Measurements from ENCODE around the gene TSSK2.
A peak's percentile ranks its signal among the peaks of the same experiment; 100 is the strongest.

TSSK2 gene

DNA sequence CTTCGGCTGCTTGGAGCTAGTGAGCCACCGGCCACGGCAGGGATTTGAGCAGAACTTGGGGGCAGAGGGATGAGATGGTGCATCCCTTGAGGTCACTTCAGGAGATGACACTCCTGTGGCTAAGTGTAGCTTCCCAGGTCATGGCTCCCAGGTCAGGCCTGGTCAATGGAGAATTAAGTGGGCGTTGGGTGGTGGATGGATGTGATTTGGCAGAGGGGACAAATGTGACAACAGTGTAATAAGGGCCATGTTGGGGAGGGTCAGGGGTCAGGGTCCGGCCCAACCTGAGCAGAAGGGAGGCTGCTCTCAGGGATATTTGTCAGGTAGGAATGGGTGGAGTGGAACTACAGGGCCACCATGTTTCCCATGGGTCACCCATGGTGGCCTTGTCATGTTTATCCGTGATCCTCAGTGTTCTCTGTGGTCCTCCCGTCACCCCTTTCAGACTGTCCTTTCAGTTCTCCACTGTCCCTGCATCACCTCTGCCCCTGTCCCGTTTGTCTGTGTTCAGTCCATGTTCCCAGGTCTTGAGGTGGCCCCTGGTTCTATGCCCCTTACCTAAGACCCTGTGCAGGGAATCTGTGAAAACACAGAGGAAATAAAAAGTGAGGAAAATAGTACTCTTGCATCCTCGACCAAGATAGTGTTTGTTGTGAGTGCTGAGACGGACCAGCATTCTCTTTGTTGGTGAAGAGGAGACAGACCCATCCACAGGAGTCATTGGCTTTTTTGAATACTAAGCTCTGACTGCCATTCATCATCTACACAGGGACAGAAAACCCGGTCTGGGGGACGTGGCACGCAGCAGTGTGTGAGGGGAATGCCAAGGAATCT, 41.3 kb downstream of the TSSK2 start:
- DNase-seq, result no peak

DNA sequence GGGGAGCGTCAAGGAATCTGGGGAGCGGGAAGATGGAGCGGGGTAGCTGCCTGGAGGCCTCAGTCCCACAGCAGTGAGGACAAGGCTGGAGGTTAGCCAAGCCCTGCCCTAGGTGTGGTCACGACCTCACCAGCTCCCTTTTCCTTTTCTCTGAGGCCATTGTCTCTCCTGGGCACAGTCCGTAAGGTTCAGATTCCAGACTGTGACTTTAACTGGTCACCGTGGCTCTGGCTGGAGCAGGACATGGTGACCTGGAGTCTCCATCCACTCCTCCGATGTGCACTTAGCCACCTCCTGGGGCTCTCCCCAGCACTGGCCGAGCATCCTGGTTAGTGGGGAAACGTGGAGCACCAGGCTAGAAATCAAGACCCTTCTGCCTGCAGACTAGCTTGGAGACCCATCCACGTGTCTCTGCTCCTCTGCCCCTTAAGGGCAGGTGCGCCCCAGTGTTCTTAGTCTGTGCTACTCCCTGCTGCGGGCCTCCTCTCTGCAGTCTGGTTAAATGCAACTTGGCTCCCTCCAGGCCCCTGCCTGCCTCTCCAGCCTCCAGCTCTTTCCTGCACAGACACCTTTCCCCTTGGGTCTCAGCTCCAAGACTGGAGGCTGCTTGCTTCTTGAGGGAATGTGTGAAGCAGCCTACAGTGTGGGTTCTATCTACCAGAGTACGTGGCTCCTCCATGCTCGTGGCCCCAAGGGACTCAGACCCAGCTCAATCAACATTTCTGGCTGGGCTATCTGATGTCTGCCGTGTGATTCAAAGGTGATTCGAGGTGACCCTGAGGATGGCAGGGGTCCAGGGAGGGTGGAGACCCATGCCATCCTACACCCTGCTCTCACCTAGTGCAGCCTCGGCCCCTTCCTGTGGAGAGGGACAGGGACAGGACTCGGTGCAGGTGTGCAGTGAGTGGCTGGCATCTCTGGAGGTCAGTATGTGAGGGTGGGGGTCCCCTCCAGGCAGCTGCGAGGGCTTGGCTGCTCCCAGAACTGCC, 42.2 kb downstream of the TSSK2 start:
- DNase-seq, result no peak

DNA sequence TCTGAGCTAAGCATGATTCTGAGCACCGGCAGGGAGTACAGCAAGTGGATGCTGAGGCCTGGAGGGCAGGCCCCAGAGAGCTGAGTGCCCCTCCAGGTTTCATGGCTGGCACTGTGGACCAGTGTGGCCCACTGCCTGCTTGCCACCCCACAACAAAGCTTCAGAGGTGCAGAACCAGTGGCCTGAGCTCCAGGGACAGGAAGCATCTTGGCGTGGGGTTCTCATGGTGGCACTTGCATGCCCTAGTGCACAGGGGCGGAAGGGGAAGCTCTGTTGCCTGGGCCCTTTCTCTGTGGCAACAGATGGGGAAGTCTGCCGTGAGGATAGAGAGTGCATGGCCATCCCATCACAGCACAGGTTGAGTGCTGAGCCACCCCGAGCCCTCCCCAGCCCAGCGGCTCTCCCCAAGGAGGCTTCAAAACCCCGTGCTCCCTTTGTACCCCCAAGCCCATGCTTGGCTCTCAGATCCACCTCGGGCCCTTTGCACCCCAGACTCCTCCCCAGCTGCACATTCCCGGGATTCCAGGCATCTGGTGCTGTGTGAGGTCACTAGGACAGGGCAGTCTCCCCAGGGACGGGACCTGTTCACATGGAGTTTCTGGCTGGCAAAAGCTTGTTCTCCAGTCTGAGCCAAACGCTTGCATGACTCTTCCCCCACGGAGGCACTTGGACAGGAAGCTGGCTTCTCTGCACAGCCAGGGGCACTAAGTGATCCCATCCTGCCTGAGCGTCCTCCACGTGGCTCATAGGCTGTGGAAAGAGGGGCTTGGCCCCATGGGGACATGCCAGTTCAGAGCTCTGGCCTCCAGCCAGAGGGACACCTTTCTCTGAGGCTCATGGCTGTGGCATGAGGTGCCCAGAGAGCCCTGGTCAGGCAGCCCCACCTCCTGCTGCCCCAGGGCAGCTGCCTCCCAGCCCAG, 43.3 kb downstream of the TSSK2 start:
- no peak for DNase-seq

DNA sequence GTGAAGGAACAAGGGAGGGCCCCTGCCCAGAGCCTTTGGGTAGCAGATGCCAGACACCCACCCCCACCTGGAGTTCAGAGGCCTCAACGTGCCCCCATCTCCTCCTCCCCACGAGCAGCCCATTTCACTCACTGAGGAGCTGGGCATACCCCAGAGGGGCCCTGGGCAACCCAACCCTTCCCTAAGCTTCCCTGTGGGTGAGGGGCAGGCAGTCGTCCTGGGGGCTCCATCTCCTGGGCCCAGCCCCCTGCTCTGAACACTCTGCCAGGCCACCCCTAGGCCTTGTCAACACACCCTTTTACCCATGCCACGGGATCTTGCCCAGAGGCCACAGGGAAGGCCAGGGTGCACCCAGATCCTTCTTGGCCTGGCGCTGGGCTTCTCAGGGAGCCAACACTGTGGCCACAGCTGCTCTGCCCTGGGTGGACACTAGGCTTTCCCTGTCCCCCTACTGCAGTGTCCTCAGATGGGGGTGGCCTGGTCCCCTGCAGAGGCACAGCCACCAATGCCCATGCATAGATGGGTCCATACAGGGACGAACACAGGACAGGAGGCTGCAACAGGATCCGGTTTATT, 44.0 kb downstream of the TSSK2 start:
- DNase-seq, result no peak

DNA sequence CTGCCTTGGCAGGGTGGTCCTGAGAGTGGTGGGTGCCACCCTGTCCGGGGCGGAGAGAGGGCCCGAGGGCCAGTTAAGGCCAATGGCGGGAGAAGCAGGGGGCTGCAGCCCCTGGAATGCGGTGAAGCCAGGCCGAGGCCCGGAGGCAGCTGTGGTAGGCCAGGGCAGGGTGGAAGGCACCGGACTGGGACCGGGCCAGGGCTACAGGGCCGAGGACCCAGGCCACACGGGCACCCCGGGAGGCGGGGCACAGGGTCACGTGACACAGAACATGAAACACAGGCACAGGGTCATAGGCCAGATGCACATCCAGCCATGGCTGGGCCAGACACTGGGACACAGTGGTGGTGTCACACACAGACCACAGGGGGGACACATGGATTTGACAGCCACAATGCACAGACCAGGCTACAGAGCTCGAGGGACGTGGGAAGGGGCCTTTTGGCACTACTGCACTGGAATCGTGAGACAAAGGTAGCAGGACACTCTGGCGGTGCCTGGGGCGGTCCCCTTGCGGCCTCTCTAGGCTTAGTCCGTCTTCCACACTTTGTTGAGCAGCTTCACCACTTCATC, 44.6 kb downstream of the TSSK2 start:
- no peak for DNase-seq

DNA sequence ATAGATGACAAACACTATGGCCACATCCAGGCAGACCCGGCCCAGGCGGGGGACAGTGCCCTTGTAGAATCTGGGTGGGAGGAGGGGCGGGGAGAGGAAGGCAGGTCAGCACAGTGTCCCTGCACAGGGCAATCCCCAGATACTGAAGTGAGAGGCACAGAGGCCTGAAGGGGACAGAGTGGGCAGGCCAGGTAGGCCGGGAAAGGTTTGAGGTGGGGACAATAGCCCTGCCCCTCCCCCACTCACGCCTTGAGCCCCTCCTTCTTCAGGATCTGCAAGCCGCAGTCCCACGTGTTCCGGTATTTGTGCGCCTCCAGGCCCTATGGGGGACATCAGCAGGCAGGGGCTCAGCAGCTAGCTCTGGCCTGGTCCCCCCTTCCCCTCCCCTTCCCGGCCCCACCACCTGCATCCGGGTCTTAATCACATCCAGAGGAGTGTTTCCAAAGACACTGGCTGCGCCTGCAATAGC, 45.1 kb downstream of the TSSK2 start:
- DNase-seq, result no peak

DNA sequence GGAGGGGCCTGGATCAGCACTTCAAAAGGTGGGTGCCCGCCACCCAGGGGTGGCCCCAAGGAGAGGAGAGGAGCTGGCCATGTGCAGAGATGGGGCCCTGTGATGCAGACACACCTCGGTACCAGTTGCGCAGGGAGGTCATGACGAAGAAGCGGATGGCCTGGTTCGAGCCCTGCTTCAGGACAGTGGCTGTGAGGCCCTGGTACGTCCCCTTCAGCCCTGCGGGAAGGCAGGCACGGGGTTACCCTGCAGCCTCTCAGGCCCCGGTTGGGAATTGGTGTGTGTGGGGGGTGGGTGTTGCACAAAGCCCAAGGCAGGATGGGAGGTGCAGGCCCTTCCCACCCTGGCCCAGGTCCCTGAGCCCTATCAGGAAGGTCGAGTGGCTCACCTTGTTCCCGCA, 45.6 kb downstream of the TSSK2 start:
- no peak for DNase-seq

DNA sequence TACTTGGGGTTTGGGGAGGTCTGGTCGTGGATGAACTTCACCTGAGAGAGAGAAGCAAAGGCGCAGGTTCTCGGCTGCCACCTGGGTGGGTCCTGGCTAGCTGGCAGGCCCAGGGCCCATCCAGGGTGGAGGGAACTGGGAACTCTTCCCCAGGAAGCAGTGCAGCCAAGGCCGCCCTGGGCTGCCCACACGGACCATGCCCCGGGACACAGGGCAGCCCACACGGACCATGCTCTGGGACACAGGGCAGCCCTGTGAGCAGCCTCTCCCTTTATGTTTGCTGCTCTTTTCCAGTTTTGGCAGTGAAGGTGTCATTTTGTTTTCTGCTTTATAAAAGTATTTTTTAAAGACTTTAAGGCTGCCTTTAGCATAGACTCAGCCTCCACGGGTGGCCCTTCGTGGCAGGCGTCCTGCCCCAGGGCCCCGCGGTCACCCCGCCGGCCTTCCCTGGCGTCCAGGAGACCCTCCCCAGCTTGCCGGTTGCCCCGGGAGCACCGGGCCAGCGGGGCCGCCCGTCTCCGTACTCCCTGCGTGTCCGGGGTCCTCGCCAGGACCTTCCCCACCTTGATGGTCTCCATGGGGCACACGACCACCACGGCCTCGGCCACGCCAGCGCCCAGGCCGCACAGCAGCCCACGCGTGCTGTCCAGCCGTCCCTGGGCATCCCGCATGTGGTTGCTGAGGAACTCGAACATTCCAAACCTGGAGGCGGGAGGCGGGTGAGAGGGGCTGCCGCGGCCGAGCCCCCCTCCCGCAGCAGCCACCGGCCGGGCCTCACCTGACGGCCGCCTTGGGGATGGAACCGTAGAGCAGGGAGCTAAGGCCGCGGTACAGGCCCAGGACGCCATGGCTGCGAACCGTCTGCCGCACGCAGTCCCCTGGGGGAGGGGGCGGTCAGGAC, 46.3 kb downstream of the TSSK2 start:
- no peak for DNase-seq

DNA sequence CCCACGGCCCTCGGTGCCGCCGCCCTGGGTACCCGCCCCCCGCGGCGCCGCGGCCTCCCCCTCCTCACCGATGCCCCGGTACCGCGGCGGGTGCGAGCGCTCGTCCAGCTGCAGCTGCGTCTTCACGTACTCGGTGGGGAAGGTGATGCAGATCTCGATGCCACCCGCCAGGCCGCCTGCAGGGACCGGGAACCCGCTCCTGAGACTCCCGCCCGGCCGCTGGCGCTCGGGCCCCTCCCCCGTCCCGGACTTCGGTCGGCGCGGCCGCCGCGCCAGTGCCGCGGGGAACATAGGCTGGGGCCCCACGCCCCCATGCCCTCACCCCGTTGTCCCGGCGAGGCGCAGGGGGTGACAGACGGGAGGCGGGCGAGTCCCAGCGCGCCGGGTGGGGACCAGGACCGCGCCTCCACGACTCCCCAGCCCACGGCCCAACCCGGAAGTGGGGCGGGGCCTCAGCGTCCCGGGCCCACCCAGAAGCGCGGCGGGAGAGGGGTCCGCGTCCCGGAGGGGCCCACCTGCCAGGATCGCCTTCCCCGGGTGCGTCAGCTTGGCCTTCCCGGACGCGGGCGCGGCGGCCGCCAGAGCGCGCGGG, 47.1 kb downstream of the TSSK2 start:
- DNase-seq, result peak; percentile 38

DNA sequence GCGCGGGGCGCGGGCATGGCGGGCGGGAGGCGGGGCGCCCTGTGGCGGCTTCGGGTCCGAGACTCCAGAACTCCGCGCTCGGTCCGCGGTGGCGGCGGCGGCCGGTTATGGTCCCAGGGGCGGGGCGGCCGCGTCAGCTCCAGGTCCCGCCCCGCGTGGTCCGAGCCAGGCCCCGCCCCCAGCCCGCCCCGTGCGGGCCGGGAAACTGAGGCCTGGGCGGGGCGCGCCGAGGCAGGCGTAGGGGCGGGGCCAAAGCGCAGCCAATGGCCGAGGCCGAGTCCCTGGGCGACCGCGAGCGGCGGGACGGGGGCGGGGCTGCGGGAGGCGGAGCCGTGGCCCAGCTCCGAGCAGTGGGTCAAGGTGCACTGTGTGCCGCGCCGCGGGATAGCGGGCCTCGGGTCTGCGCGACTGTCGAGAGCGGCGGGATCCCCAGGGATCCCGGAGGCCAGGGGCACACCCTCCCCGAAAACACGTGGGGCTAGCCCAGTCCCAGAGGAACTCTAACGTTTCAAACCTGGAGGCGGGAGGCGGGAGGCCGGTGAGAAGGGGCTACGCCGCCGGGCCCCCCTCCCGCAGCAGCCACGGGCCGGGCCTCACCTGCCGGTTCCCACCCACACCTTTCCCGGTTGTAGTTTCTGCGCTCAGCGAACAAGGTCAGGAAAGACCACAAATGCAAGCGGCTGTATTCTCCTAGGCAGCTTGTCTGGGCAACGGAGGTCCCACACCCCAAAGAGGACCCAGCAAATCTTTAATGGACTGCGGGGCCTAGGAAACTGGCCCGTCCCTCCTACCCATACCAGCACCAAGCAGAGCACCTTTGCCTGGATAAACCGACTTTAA, 47.8 kb downstream of the TSSK2 start, which contains the start of gene SLC25A1:
Gene SLC25A1, minus strand, starts transcription at position 80 of the 840 bp plus-strand sequence. Its CDS starts 63 bp downstream, at position 17.
- peak; percentile 80 for DNase-seq

DNA sequence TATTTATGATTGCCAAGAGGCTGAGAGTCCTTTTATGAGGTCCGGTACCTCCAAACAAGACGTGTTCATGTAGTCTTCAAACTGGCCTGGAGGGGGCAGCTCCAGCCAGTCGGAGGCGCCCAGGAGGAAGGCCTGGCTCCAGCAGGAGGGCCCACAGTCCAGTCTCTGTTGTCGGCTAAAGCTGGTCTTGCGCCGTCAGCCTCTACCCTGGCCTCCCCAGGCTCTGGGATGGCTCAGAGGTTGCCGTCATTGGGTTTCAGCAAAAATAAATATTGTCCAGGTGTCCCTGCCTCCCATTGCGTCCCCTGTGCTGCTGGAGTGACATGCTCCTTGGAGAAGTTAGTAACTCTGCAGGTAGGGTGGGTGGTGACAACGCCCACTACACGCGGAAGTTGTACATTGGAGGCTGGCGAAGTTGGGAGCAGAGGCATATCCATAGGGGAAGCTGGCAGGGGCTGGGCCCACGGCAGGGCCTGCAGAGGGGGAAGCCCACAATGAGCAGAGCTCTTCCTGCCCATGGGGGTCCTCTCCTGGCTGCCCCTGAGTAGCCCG, 48.5 kb downstream of the TSSK2 start:
- peak; percentile 37 for DNase-seq

DNA sequence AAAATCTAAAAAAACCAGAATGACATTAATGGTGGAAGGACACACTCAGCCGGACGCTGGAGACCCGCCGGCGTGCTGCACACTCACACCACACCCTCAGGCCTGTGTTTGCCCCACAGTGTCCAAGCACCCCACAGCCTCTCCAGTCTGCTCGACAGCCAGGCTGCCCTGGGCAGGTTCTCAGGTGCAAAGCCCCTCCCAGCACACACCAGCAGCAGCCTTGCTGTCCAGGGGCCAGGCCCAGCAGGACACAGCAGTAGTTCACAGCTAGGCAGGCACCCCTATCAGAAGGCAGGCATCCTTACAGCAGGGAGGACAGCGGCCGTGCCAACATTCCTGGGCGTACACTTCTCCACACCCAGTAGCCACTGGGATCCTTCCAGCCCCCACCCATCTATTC, 49.1 kb downstream of the TSSK2 start:
- no peak for DNase-seq

DNA sequence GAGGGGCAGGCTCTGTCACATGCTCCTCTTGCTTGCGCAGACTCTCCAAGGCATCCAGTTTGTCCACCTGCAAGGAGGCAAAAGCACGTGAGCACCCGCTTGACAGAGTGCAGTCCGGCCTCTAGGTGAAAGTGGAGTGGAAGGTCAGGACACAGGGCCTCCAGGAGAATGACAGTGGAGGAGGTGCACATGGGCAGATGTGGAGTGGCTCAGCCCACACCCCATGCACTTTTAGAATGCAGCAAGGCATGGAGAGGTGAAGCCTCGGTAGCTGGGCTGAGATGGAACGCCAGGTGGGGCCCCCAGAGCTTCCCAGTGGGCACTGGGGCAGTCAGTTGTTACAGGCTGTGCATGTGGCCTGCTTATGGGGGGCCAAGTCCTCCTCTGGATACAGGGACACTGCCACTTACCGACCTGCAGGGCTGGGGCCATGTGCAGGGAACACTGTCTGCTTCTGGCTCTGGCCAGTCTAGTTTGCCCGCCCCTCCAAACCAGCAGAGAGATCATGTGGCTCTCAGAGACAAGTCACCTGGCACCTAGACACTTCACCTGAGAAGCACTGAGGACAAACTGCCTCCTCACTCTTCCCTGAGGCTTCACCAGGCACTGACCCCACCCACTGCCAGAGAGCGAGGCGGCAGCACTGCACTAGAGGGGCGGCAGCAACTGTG, 49.8 kb downstream of the TSSK2 start:
- no peak for DNase-seq

DNA sequence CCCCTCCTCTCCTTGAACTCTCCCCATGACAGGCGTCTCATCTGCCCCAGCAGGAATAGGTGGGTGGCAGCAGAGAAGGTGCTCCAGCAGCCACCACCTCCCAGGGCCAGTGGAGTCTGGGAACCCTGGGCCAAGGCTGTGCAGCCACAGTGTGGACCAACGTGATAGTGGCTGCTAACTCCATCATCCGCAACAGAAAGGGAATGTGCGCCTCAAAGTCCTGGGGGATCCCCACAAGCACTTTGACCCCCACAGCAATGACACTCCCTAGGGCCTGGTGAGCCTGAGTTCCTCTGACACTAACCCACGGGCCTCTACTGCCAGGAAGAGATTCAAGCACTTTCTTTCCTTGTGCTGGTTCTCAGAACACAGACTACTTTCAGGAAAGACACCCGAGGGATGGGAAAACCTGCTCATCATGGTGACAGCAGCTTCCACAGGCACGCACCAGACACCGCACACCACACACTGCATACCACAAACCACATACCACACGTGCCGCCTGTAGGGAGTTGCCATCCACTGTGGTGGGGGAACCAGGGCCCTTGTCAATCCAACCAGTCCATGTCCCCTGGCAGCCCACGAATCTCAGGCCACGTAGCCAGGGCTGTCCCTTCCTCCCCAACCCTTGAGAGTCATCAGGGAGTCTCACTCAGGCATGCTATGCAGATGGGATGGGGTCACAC, 50.8 kb downstream of the TSSK2 start:
- DNase-seq, result no peak

Data from NCI-H1105 (cell line).